GM18499 (cell line): ENCODE measurements around the gene DHTKD1.
A peak's percentile ranks its signal among the peaks of the same experiment; 100 is the strongest.

Experiments used
- ATAC-seq: cut with Tn5 transposase; IDR thresholded peaks from one replicate; pipeline ENCODE4 v1.9.1; 2021; ENCODE audit warnings: moderate number of reproducible peaks; ENCODE audit not compliant: insufficient read depth, unreplicated experiment

Gene DHTKD1

GRCh38 chr10:12068449-12069269 is at the start of gene DHTKD1:
TSS of gene DHTKD1 (plus strand) at chr10:12068954. CDS start at chr10:12069034, 80 bp downstream.
- ATAC-seq = peak; percentile 90

- ATAC-seq = no peak
Observed at GRCh38 chr10:12019283-12019971, 49.3 kb upstream of the DHTKD1 start.

- no peak for ATAC-seq
Observed at GRCh38 chr10:12020574-12020973, 48.2 kb upstream of the DHTKD1 start.

- ATAC-seq = no peak
Observed at GRCh38 chr10:12022580-12023257, 46.0 kb upstream of the DHTKD1 start.

- no peak for ATAC-seq
Observed at GRCh38 chr10:12025591-12025990, 43.2 kb upstream of the DHTKD1 start.

- ATAC-seq = peak; percentile 70
Observed at GRCh38 chr10:12027539-12027938, 41.2 kb upstream of the DHTKD1 start.

GRCh38 chr10:12031404-12031803 is 37.4 kb upstream of the DHTKD1 start:
- no peak for ATAC-seq

- no peak for ATAC-seq
Observed at GRCh38 chr10:12036073-12036655, 32.6 kb upstream of the DHTKD1 start.

- ATAC-seq = no peak
Observed at GRCh38 chr10:12041766-12042408, 26.9 kb upstream of the DHTKD1 start.

GRCh38 chr10:12042409-12042796 is 26.4 kb upstream of the DHTKD1 start:
- ATAC-seq = no peak

- no peak for ATAC-seq
Observed at GRCh38 chr10:12042797-12043651, 25.7 kb upstream of the DHTKD1 start, which contains the start of gene UPF2. TSS of gene UPF2 (minus strand) at chr10:12042809. CDS start at chr10:12035423, 7,386 bp downstream.

GRCh38 chr10:12045596-12045995 is 23.2 kb upstream of the DHTKD1 start:
- ATAC-seq = no peak

GRCh38 chr10:12048547-12048946 is 20.2 kb upstream of the DHTKD1 start:
- no peak for ATAC-seq

GRCh38 chr10:12050528-12050927 is 18.2 kb upstream of the DHTKD1 start:
- ATAC-seq = no peak

- no peak for ATAC-seq
Observed at GRCh38 chr10:12051241-12051640, 17.5 kb upstream of the DHTKD1 start.

- no peak for ATAC-seq
Observed at GRCh38 chr10:12055732-12056131, 13.0 kb upstream of the DHTKD1 start.

GRCh38 chr10:12056748-12057147 is 12.0 kb upstream of the DHTKD1 start:
- no peak for ATAC-seq

GRCh38 chr10:12061124-12061523 is 7.6 kb upstream of the DHTKD1 start:
- no peak for ATAC-seq

- ATAC-seq = no peak
Observed at GRCh38 chr10:12062754-12063482, 5.8 kb upstream of the DHTKD1 start.
